ENCODE results near the gene EFHB. TPM values are rescaled to one million over a fixed set of nuclear protein-coding genes. Genes with fewer than 3 reads are reported as not detected.
A peak's percentile ranks its signal among the peaks of the same experiment; 100 is the strongest.

The EFHB gene
- total RNA-seq, 1 experiment from 2014 or later: not detected

- no peaks in the 10 kb centered on the region for H4K20me1 ChIP-seq (ENCODE audit: low read length)
- H3K9me2 ChIP-seq (replicated peaks; ENCODE audit: low read length): no peaks in the 10 kb centered on the region
- H3K79me2 ChIP-seq (ENCODE audit: low read length): no peaks in the 10 kb centered on the region
- no peaks in the 10 kb centered on the region for H3K27me3 ChIP-seq (ENCODE audit: low read length)
- H3K9ac ChIP-seq (ENCODE audit: low read length): no peak overlapping the region
- intact Hi-C loops (cut with micrococcal nuclease): loop anchor here (5.0 kb wide), 2 partner anchors 87 to 237 kb away; no protein-coding TSS in a partner anchor
- H3K9me3 ChIP-seq (ENCODE audit: low read length): no peaks in the 10 kb centered on the region
- DNase-seq (peak; percentile 70), ATAC-seq (no peak)
- no peaks in the 10 kb centered on the region for H3F3A ChIP-seq (ENCODE audit: low read length, unreplicated experiment)
- ChIA-PET CTCF (no interaction called here), POLR2A (ENCODE audit: unreplicated experiment) (no interaction called here)
- H2AFZ ChIP-seq (ENCODE audit: low read length): no peak overlapping the region
- no peak overlapping the region for H3K4me3 ChIP-seq (ENCODE audit: low read length)
- no peak overlapping the region for H3K4me2 ChIP-seq (ENCODE audit: low read length)
- peaks cover 16% of the 10 kb centered on the region for H3K4me1 ChIP-seq (ENCODE audit: insufficient read depth, low read length)
- BruUV-seq (replicated peaks): no TSS peak
- H3K36me3 ChIP-seq (ENCODE audit: low read depth, low read length): no peaks in the 10 kb centered on the region
- TF ChIP-seq CTCF (conservative IDR thresholded peaks at IDR 0.05; ENCODE audit: low read depth, low read length) (peak; percentile 83), EZH2 (IDR thresholded peaks at IDR 0.05; ENCODE audit: low read length, unreplicated experiment) (no peak)
- no peak overlapping the region for H3K27ac ChIP-seq (ENCODE audit: low read length)
Measured at GRCh38 chr3:19885468-19885867, 48.5 kb downstream of the EFHB start.

GRCh38 chr3:19881852-19882251 is 52.2 kb downstream of the EFHB start:
- no peak overlapping the region for H3K9ac ChIP-seq (ENCODE audit: low read length)
- no peak for DNase-seq
- ChIA-PET CTCF (no interaction called here), POLR2A (ENCODE audit: unreplicated experiment) (no interaction called here)
- no peak overlapping the region for H3K4me3 ChIP-seq (ENCODE audit: low read length)
- BruUV-seq (replicated peaks): no TSS peak
- no peaks in the 10 kb centered on the region for H3K9me3 ChIP-seq (ENCODE audit: low read length)
- H3K27me3 ChIP-seq (ENCODE audit: low read length): peaks cover 5% of the 10 kb centered on the region; the same call in 1 of the 2 replicates
- no peak overlapping the region for H2AFZ ChIP-seq (ENCODE audit: low read length)
- intact Hi-C loops (cut with micrococcal nuclease): no loop called here
- no peaks in the 10 kb centered on the region for H3K9me2 ChIP-seq (replicated peaks; ENCODE audit: low read length)
- no peak overlapping the region for H3K27ac ChIP-seq (ENCODE audit: low read length)
- H3K4me1 ChIP-seq (ENCODE audit: insufficient read depth, low read length): no peaks in the 10 kb centered on the region
- H3K36me3 ChIP-seq (ENCODE audit: low read depth, low read length): no peaks in the 10 kb centered on the region
- no peak for TF ChIP-seq EZH2 (IDR thresholded peaks at IDR 0.05; ENCODE audit: low read length, unreplicated experiment)
- TF ChIP-seq CTCF (conservative IDR thresholded peaks at IDR 0.05; ENCODE audit: low read depth, low read length): no peak
- no peak for TF ChIP-seq EZH2phosphoT487 (IDR thresholded peaks at IDR 0.05; ENCODE audit: borderline replicate concordance, low read length)
- no peaks in the 10 kb centered on the region for H3K79me2 ChIP-seq (ENCODE audit: low read length)
- no peaks in the 10 kb centered on the region for H3F3A ChIP-seq (ENCODE audit: low read length, unreplicated experiment)
- no peaks in the 10 kb centered on the region for H4K20me1 ChIP-seq (ENCODE audit: low read length)
- no peak for ATAC-seq
- H3K4me2 ChIP-seq (ENCODE audit: low read length): no peak overlapping the region

GRCh38 chr3:19881036-19881435 is 53.0 kb downstream of the EFHB start:
- Histone ChIP-seq H3K27ac (ENCODE audit: low read length) (no peak overlapping the region), H3K36me3 (ENCODE audit: low read depth, low read length) (no peaks in the 10 kb centered on the region), H4K20me1 (ENCODE audit: low read length) (no peaks in the 10 kb centered on the region), H2AFZ (ENCODE audit: low read length) (no peak overlapping the region), H3K4me3 (ENCODE audit: low read length) (no peak overlapping the region), H3K4me1 (ENCODE audit: insufficient read depth, low read length) (no peaks in the 10 kb centered on the region), H3F3A (ENCODE audit: low read length, unreplicated experiment) (no peaks in the 10 kb centered on the region), H3K9me2 (replicated peaks; ENCODE audit: low read length) (no peaks in the 10 kb centered on the region), H3K27me3 (ENCODE audit: low read length) (peaks cover 5% of the 10 kb centered on the region; the same call in 1 of the 2 replicates), H3K9ac (ENCODE audit: low read length) (no peak overlapping the region), H3K79me2 (ENCODE audit: low read length) (no peaks in the 10 kb centered on the region), H3K9me3 (ENCODE audit: low read length) (no peaks in the 10 kb centered on the region), H3K4me2 (ENCODE audit: low read length) (no peak overlapping the region)
- BruUV-seq (replicated peaks): no TSS peak
- TF ChIP-seq EZH2phosphoT487 (IDR thresholded peaks at IDR 0.05; ENCODE audit: borderline replicate concordance, low read length) (no peak), EZH2 (IDR thresholded peaks at IDR 0.05; ENCODE audit: low read length, unreplicated experiment) (no peak), CTCF (conservative IDR thresholded peaks at IDR 0.05; ENCODE audit: low read depth, low read length) (no peak)
- CTCF ChIA-PET: no interaction called here
- intact Hi-C loops (cut with micrococcal nuclease): no loop called here
- POLR2A ChIA-PET (ENCODE audit: unreplicated experiment): no interaction called here
- DNase-seq (no peak), ATAC-seq (no peak)

All from PC-3 (cell line).